HG03064 (cell line): Measurements from ENCODE around the gene ADIRF.
"Not testable (repeated sequence)": the region's sequence is repeated elsewhere in the genome, so short reads cannot be mapped to it uniquely, and the experiment has no call there.

Experiments used
- ATAC-seq: cut with Tn5 transposase; IDR thresholded peaks from one replicate; pipeline ENCODE4 v1.9.1; 2021; ENCODE audit warnings: low read depth; ENCODE audit not compliant: unreplicated experiment

The ADIRF gene

GRCh38 chr10:86976362-86977056 is 8.2 kb downstream of the ADIRF start:
- ATAC-seq, result no peak

GRCh38 chr10:86978457-86978856 is 10.2 kb downstream of the ADIRF start:
- not testable (repeated sequence) for ATAC-seq

GRCh38 chr10:86979296-86979818 is 11.1 kb downstream of the ADIRF start:
- ATAC-seq, result no peak

GRCh38 chr10:86979977-86980448 is 11.7 kb downstream of the ADIRF start:
- no peak for ATAC-seq

GRCh38 chr10:86981020-86981419 is 12.7 kb downstream of the ADIRF start:
- not testable (repeated sequence) for ATAC-seq

- ATAC-seq, result no peak
These were observed 13.4 kb downstream of the ADIRF start for GRCh38 chr10:86981716-86982115.

- not testable (repeated sequence) for ATAC-seq
These were observed 16.2 kb downstream of the ADIRF start for GRCh38 chr10:86984498-86984897.

GRCh38 chr10:86988520-86988919 is 20.2 kb downstream of the ADIRF start:
- no peak for ATAC-seq

GRCh38 chr10:86991362-86991761 is 23.1 kb downstream of the ADIRF start:
- not testable (repeated sequence) for ATAC-seq

- no peak for ATAC-seq
These were observed 24.2 kb downstream of the ADIRF start for GRCh38 chr10:86992456-86992855.

- no peak for ATAC-seq
These were observed 24.6 kb downstream of the ADIRF start for GRCh38 chr10:86992929-86993328.

- not testable (repeated sequence) for ATAC-seq
These were observed 31.6 kb downstream of the ADIRF start for GRCh38 chr10:86999802-87000403.

GRCh38 chr10:87000491-87000890 is 32.2 kb downstream of the ADIRF start:
- ATAC-seq, result no peak

GRCh38 chr10:87007124-87007523 is 38.8 kb downstream of the ADIRF start:
- not testable (repeated sequence) for ATAC-seq

GRCh38 chr10:87007674-87008073 is 39.4 kb downstream of the ADIRF start:
- ATAC-seq, result not testable (repeated sequence)

- not testable (repeated sequence) for ATAC-seq
These were observed 40.0 kb downstream of the ADIRF start for GRCh38 chr10:87008303-87008702.

- ATAC-seq, result not testable (repeated sequence)
These were observed 40.9 kb downstream of the ADIRF start for GRCh38 chr10:87009134-87009696.

GRCh38 chr10:87013528-87013927 is 45.2 kb downstream of the ADIRF start:
- not testable (repeated sequence) for ATAC-seq

- not testable (repeated sequence) for ATAC-seq
These were observed 46.9 kb downstream of the ADIRF start for GRCh38 chr10:87014986-87015716.

GRCh38 chr10:87018127-87018526 is 49.8 kb downstream of the ADIRF start:
- not testable (repeated sequence) for ATAC-seq

- ATAC-seq, result not testable (repeated sequence)
These were observed 50.8 kb downstream of the ADIRF start for GRCh38 chr10:87019066-87019465.
